ENCODE results near the gene SECTM1. TPM values are rescaled to one million over a fixed set of nuclear protein-coding genes. Genes with fewer than 3 reads are reported as not detected.

Gene SECTM1
- total RNA-seq, 1 experiment from 2014 or later: not detected

- Histone ChIP-seq H3K4me2 (ENCODE audit: low read depth, low read length, poor library complexity, severe bottlenecking) (no peak overlapping the region), H3K27ac (ENCODE audit: low read length) (no peak overlapping the region), H3K9ac (ENCODE audit: low read length) (no peak overlapping the region), H3K9me2 (replicated peaks; ENCODE audit: insufficient read depth, low read length) (no peaks in the 10 kb centered on the region), H3K36me3 (ENCODE audit: insufficient read depth, low read length) (no peaks in the 10 kb centered on the region), H2AFZ (ENCODE audit: low read length) (no peak overlapping the region), H3K4me3 (ENCODE audit: low read length) (no peak overlapping the region), H3K79me2 (ENCODE audit: low read length) (no peaks in the 10 kb centered on the region), H3K27me3 (ENCODE audit: low read length) (no peaks in the 10 kb centered on the region), H3K9me3 (ENCODE audit: low read length) (no peaks in the 10 kb centered on the region; the same call in 1 of the 2 replicates), H4K20me1 (ENCODE audit: insufficient read depth, low read depth, low read length) (no peaks in the 10 kb centered on the region), H3K4me1 (ENCODE audit: low read length) (peaks cover 7% of the 10 kb centered on the region; the same call in 1 of the 2 replicates)
- DNase-seq: no peak
Observed at GRCh38 chr17:82322526-82323453, 10.8 kb downstream of the SECTM1 start.

- H3K4me1 ChIP-seq (ENCODE audit: low read length): peaks cover 7% of the 10 kb centered on the region; the same call in 1 of the 2 replicates
- no peaks in the 10 kb centered on the region for H3K79me2 ChIP-seq (ENCODE audit: low read length)
- DNase-seq: no peak
- H3K27me3 ChIP-seq (ENCODE audit: low read length): no peaks in the 10 kb centered on the region
- H3K4me2 ChIP-seq (ENCODE audit: low read depth, low read length, poor library complexity, severe bottlenecking): no peak overlapping the region
- H3K4me3 ChIP-seq (ENCODE audit: low read length): no peak overlapping the region
- no peak overlapping the region for H2AFZ ChIP-seq (ENCODE audit: low read length)
- H3K9me2 ChIP-seq (replicated peaks; ENCODE audit: insufficient read depth, low read length): no peaks in the 10 kb centered on the region
- H3K9me3 ChIP-seq (ENCODE audit: low read length): no peaks in the 10 kb centered on the region; the same call in 1 of the 2 replicates
- H4K20me1 ChIP-seq (ENCODE audit: insufficient read depth, low read depth, low read length): no peaks in the 10 kb centered on the region
- no peak overlapping the region for H3K9ac ChIP-seq (ENCODE audit: low read length)
- H3K27ac ChIP-seq (ENCODE audit: low read length): no peak overlapping the region
- no peaks in the 10 kb centered on the region for H3K36me3 ChIP-seq (ENCODE audit: insufficient read depth, low read length)
Observed at GRCh38 chr17:82321947-82322466, 11.6 kb downstream of the SECTM1 start.

GRCh38 chr17:82320956-82321927 is 12.3 kb downstream of the SECTM1 start:
- no peak overlapping the region for H3K9ac ChIP-seq (ENCODE audit: low read length)
- no peaks in the 10 kb centered on the region for H3K79me2 ChIP-seq (ENCODE audit: low read length)
- no peaks in the 10 kb centered on the region for H3K36me3 ChIP-seq (ENCODE audit: insufficient read depth, low read length)
- H4K20me1 ChIP-seq (ENCODE audit: insufficient read depth, low read depth, low read length): no peaks in the 10 kb centered on the region
- no peaks in the 10 kb centered on the region for H3K27me3 ChIP-seq (ENCODE audit: low read length)
- no peak overlapping the region for H3K4me3 ChIP-seq (ENCODE audit: low read length)
- peaks cover 7% of the 10 kb centered on the region; the same call in 1 of the 2 replicates for H3K4me1 ChIP-seq (ENCODE audit: low read length)
- no peaks in the 10 kb centered on the region for H3K9me2 ChIP-seq (replicated peaks; ENCODE audit: insufficient read depth, low read length)
- no peaks in the 10 kb centered on the region; the same call in 1 of the 2 replicates for H3K9me3 ChIP-seq (ENCODE audit: low read length)
- no peak overlapping the region for H2AFZ ChIP-seq (ENCODE audit: low read length)
- no peak overlapping the region for H3K27ac ChIP-seq (ENCODE audit: low read length)
- peak; percentile 69 for DNase-seq
- no peak overlapping the region for H3K4me2 ChIP-seq (ENCODE audit: low read depth, low read length, poor library complexity, severe bottlenecking)

GRCh38 chr17:82320140-82320840 is 13.3 kb downstream of the SECTM1 start:
- no peaks in the 10 kb centered on the region for H3K79me2 ChIP-seq (ENCODE audit: low read length)
- no peak for DNase-seq
- no peaks in the 10 kb centered on the region for H3K27me3 ChIP-seq (ENCODE audit: low read length)
- no peak overlapping the region for H2AFZ ChIP-seq (ENCODE audit: low read length)
- H3K4me3 ChIP-seq (ENCODE audit: low read length): no peak overlapping the region
- H3K9me2 ChIP-seq (replicated peaks; ENCODE audit: insufficient read depth, low read length): no peaks in the 10 kb centered on the region
- no peaks in the 10 kb centered on the region; the same call in 1 of the 2 replicates for H3K9me3 ChIP-seq (ENCODE audit: low read length)
- H3K9ac ChIP-seq (ENCODE audit: low read length): no peak overlapping the region
- no peaks in the 10 kb centered on the region for H4K20me1 ChIP-seq (ENCODE audit: insufficient read depth, low read depth, low read length)
- H3K27ac ChIP-seq (ENCODE audit: low read length): no peak overlapping the region
- H3K4me2 ChIP-seq (ENCODE audit: low read depth, low read length, poor library complexity, severe bottlenecking): no peak overlapping the region
- no peaks in the 10 kb centered on the region for H3K36me3 ChIP-seq (ENCODE audit: insufficient read depth, low read length)
- peaks cover 7% of the 10 kb centered on the region; the same call in 1 of the 2 replicates for H3K4me1 ChIP-seq (ENCODE audit: low read length)

GRCh38 chr17:82319619-82320062 is 13.9 kb downstream of the SECTM1 start:
- Histone ChIP-seq H3K4me1 (ENCODE audit: low read length) (peaks cover 2% of the 10 kb centered on the region; the same call in 1 of the 2 replicates), H3K79me2 (ENCODE audit: low read length) (no peaks in the 10 kb centered on the region), H3K27me3 (ENCODE audit: low read length) (no peaks in the 10 kb centered on the region), H3K27ac (ENCODE audit: low read length) (no peak overlapping the region), H4K20me1 (ENCODE audit: insufficient read depth, low read depth, low read length) (no peaks in the 10 kb centered on the region), H3K9me3 (ENCODE audit: low read length) (no peaks in the 10 kb centered on the region; the same call in 1 of the 2 replicates), H3K9me2 (replicated peaks; ENCODE audit: insufficient read depth, low read length) (no peaks in the 10 kb centered on the region), H3K4me2 (ENCODE audit: low read depth, low read length, poor library complexity, severe bottlenecking) (no peak overlapping the region), H2AFZ (ENCODE audit: low read length) (no peak overlapping the region), H3K4me3 (ENCODE audit: low read length) (no peak overlapping the region), H3K36me3 (ENCODE audit: insufficient read depth, low read length) (no peaks in the 10 kb centered on the region), H3K9ac (ENCODE audit: low read length) (no peak overlapping the region)
- no peak for DNase-seq

- no peak for DNase-seq
- Histone ChIP-seq H3K4me1 (ENCODE audit: low read length) (no peaks in the 10 kb centered on the region), H3K27ac (ENCODE audit: low read length) (no peak overlapping the region), H3K4me2 (ENCODE audit: low read depth, low read length, poor library complexity, severe bottlenecking) (no peak overlapping the region), H4K20me1 (ENCODE audit: insufficient read depth, low read depth, low read length) (no peaks in the 10 kb centered on the region), H3K27me3 (ENCODE audit: low read length) (no peaks in the 10 kb centered on the region), H2AFZ (ENCODE audit: low read length) (no peak overlapping the region), H3K36me3 (ENCODE audit: insufficient read depth, low read length) (no peaks in the 10 kb centered on the region), H3K9ac (ENCODE audit: low read length) (no peak overlapping the region), H3K79me2 (ENCODE audit: low read length) (no peaks in the 10 kb centered on the region), H3K4me3 (ENCODE audit: low read length) (no peak overlapping the region), H3K9me2 (replicated peaks; ENCODE audit: insufficient read depth, low read length) (no peaks in the 10 kb centered on the region), H3K9me3 (ENCODE audit: low read length) (no peaks in the 10 kb centered on the region; the same call in 1 of the 2 replicates)
Observed at GRCh38 chr17:82318772-82319606, 14.6 kb downstream of the SECTM1 start.

GRCh38 chr17:82318169-82318498 is 15.4 kb downstream of the SECTM1 start:
- no peak overlapping the region for H3K27ac ChIP-seq (ENCODE audit: low read length)

More at GRCh38 chr17:82318169-82318498, 15.4 kb downstream of the SECTM1 start:
- no peak overlapping the region for H2AFZ ChIP-seq (ENCODE audit: low read length)
- H3K9me2 ChIP-seq (replicated peaks; ENCODE audit: insufficient read depth, low read length): no peaks in the 10 kb centered on the region
- H3K36me3 ChIP-seq (ENCODE audit: insufficient read depth, low read length): no peaks in the 10 kb centered on the region
- no peaks in the 10 kb centered on the region for H3K4me1 ChIP-seq (ENCODE audit: low read length)
- H4K20me1 ChIP-seq (ENCODE audit: insufficient read depth, low read depth, low read length): no peaks in the 10 kb centered on the region
- H3K79me2 ChIP-seq (ENCODE audit: low read length): no peaks in the 10 kb centered on the region
- no peak overlapping the region for H3K4me3 ChIP-seq (ENCODE audit: low read length)
- DNase-seq: no peak
- H3K9ac ChIP-seq (ENCODE audit: low read length): no peak overlapping the region
- no peaks in the 10 kb centered on the region; the same call in 1 of the 2 replicates for H3K9me3 ChIP-seq (ENCODE audit: low read length)
- H3K27me3 ChIP-seq (ENCODE audit: low read length): no peaks in the 10 kb centered on the region
- H3K4me2 ChIP-seq (ENCODE audit: low read depth, low read length, poor library complexity, severe bottlenecking): no peak overlapping the region

Measured in Karpas-422 (cell line).